Measurements from ENCODE around the gene IFT74. TPM values are rescaled to one million over a fixed set of nuclear protein-coding genes. Genes with fewer than 3 reads are reported as not detected.

The IFT74 gene
- total and polyA plus RNA-seq, 10 of the 15 experiments (the other 5 are each of a cell fraction or from before 2014, with no cell fraction given), result 7.6 to 15.4 (median 12.3) TPM

DNA sequence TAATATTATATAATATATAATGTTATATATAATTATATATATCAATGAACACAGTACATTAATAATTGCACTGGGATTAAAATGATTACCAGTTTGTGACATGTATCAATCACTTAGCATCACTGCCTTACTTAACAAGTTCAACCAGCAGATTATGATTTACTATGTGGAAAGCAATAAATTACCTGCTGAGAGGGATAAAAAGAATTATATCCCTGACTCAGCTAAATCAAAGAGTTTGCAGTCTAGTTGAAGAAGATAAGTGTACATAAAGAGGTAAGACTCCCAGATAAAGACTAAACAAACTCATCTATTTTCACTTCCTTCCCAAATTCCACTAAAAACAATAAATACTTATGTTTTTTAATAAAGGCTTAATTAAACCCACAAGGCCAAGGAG lies 20.4 kb upstream of the IFT74 start (continued):
- TF ChIP-seq STAT1 (conservative IDR thresholded peaks at IDR 0.05) (no peak), ZNF217 (IDR thresholded peaks at IDR 0.05) (no peak), BMI1 (IDR thresholded peaks at IDR 0.05; ENCODE audit: borderline replicate concordance) (no peak), SMC3 (IDR thresholded peaks at IDR 0.05; ENCODE audit: borderline replicate concordance, low read length) (no peak), CBFB (IDR thresholded peaks at IDR 0.05; ENCODE audit: low read depth) (no peak), JUNB (IDR thresholded peaks at IDR 0.05) (no peak), SMAD5 (IDR thresholded peaks at IDR 0.05; ENCODE audit: low read depth) (no peak)
- TF ChIP-seq, protein P1, sequence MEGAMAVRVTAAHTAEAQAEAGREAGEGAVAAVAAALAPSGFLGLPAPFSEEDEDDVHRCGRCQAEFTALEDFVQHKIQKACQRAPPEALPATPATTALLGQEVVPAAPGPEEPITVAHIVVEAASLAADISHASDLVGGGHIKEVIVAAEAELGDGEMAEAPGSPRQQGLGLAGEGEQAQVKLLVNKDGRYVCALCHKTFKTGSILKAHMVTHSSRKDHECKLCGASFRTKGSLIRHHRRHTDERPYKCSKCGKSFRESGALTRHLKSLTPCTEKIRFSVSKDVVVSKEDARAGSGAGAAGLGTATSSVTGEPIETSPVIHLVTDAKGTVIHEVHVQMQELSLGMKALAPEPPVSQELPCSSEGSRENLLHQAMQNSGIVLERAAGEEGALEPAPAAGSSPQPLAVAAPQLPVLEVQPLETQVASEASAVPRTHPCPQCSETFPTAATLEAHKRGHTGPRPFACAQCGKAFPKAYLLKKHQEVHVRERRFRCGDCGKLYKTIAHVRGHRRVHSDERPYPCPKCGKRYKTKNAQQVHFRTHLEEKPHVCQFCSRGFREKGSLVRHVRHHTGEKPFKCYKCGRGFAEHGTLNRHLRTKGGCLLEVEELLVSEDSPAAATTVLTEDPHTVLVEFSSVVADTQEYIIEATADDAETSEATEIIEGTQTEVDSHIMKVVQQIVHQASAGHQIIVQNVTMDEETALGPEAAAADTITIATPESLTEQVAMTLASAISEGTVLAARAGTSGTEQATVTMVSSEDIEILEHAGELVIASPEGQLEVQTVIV (IDR thresholded peaks at IDR 0.05; ENCODE audit: borderline replicate concordance, partially characterized antibody), result no peak
- TF ChIP-seq, protein P2, sequence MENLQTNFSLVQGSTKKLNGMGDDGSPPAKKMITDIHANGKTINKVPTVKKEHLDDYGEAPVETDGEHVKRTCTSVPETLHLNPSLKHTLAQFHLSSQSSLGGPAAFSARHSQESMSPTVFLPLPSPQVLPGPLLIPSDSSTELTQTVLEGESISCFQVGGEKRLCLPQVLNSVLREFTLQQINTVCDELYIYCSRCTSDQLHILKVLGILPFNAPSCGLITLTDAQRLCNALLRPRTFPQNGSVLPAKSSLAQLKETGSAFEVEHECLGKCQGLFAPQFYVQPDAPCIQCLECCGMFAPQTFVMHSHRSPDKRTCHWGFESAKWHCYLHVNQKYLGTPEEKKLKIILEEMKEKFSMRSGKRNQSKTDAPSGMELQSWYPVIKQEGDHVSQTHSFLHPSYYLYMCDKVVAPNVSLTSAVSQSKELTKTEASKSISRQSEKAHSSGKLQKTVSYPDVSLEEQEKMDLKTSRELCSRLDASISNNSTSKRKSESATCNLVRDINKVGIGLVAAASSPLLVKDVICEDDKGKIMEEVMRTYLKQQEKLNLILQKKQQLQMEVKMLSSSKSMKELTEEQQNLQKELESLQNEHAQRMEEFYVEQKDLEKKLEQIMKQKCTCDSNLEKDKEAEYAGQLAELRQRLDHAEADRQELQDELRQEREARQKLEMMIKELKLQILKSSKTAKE (IDR thresholded peaks at IDR 0.05; ENCODE audit: low read depth, poor library complexity, severe bottlenecking), result no peak
- TF ChIP-seq, protein P3, sequence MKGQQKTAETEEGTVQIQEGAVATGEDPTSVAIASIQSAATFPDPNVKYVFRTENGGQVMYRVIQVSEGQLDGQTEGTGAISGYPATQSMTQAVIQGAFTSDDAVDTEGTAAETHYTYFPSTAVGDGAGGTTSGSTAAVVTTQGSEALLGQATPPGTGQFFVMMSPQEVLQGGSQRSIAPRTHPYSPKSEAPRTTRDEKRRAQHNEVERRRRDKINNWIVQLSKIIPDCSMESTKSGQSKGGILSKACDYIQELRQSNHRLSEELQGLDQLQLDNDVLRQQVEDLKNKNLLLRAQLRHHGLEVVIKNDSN (IDR thresholded peaks at IDR 0.05; ENCODE audit: borderline replicate concordance, extremely low read length, insufficient read depth, low read depth, low read length), result no peak

Measured in GM12878 (cell line).